Measurements from ENCODE around the gene MBNL2. TPM values are rescaled to one million over a fixed set of nuclear protein-coding genes. Genes with fewer than 3 reads are reported as not detected.
A peak's percentile ranks its signal among the peaks of the same experiment; 100 is the strongest.

Gene MBNL2
- total and polyA plus RNA-seq, 7 donors = 11.8 to 110 (median 84.7) TPM

DNA sequence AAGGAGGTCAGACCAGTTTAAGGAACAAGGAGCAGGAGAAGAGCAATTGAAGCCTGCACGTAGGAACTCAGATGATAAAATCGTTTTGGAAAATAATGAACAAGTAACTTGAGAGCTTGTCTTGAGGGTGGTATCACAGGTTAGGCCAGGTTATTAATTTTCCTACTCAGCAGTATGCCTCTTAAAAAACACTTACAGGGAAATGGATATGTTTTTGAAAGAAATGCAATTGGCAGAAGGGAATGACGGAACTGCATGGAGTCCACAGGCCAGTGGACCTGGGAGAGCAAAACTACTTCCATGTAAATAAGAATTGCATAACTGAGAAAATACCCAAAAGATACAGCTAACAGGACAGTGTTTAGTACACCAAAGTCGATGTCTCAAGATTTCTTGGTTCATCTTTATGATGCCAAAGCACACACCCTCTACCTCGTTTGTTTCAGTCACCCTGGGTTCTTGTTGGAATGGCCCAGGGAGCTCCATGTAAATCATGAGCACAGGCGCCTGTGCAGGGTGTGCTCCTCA, 35.2 kb downstream of the MBNL2 start:
- Histone ChIP-seq H3K27me3 (no peaks in the 10 kb centered on the region), H3K9me3 (no peaks in the 10 kb centered on the region), H3K4me1 (peaks cover 0 to 98% (median 96%) of the 10 kb centered on the region in 4 donors), H3K36me3 (no peaks in the 10 kb centered on the region), H3K27ac (peak overlapping the region; percentile 62 to 86 (median 80)), H3K4me3 (no peak overlapping the region)
- TF ChIP-seq EP300 (IDR thresholded peaks at IDR 0.05) = no peak
- TF ChIP-seq, protein P1, sequence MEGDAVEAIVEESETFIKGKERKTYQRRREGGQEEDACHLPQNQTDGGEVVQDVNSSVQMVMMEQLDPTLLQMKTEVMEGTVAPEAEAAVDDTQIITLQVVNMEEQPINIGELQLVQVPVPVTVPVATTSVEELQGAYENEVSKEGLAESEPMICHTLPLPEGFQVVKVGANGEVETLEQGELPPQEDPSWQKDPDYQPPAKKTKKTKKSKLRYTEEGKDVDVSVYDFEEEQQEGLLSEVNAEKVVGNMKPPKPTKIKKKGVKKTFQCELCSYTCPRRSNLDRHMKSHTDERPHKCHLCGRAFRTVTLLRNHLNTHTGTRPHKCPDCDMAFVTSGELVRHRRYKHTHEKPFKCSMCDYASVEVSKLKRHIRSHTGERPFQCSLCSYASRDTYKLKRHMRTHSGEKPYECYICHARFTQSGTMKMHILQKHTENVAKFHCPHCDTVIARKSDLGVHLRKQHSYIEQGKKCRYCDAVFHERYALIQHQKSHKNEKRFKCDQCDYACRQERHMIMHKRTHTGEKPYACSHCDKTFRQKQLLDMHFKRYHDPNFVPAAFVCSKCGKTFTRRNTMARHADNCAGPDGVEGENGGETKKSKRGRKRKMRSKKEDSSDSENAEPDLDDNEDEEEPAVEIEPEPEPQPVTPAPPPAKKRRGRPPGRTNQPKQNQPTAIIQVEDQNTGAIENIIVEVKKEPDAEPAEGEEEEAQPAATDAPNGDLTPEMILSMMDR (IDR thresholded peaks at IDR 0.05) = no peak
- no peak for TF ChIP-seq POLR2AphosphoS5 (IDR thresholded peaks at IDR 0.05)
- TF ChIP-seq POLR2A (IDR thresholded peaks at IDR 0.05) = no peak
- 85 to 89% methylated on average over 6 of the region's 6 CpGs for WGBS, 2 donors
- DNase-seq = no peak
- intact Hi-C loops (cut with DNase I) = no loop called here

DNA sequence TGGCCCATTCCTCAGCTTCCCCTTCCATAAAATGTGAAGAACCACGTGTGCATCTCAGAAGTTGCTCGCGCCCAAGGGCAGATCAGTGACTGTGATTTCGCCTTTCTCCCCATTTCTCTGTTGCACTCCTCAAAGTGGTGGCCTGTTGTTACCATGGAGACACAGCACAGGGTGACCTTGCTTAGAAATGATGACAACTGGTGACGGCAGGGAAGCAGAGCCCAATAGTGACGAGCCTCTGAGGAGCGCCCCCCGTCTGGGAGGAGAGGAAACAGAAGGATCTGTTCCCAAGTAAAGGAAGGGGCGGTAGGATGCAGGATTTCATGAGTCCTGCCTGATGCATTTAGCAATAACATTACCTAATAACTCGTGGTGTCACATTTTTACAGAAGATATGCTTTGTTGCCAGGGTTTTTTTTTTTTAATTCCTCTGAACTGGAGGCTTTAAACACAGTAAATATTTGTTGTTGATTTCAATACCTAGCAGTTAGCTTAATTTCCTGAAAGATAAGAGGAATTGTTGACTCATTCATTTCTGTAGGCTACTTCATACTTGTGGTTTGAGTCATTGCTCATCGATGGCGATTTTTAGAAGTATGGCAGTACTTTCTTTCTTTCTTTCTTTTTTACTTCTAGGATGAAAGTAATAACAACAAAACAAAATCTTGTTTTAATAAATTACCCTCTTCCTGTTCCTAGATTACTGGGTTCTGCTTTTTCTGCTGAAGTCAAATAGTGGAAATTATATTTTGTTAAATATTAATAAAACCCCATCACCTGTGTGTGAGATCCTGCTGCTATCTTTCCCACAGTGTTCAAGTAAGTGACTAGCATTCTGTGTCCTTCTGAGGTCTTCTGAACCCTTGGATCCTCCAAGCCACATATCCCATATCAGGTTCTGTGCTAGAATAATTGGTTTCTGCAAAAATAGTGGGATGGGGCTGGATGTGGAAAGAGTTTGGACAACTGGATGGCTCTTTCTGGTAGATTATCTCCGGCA, 36.0 kb downstream of the MBNL2 start:
- Histone ChIP-seq H3K9me3 (no peaks in the 10 kb centered on the region), H3K4me3 (no peak overlapping the region), H3K27ac (peak overlapping the region; percentile 62 to 86 (median 80)), H3K4me1 (peaks cover 0 to 99% (median 92%) of the 10 kb centered on the region in 4 donors), H3K36me3 (no peaks in the 10 kb centered on the region), H3K27me3 (no peaks in the 10 kb centered on the region)
- peak; percentile 83 for DNase-seq
- intact Hi-C loops (cut with DNase I) = no loop called here
- WGBS, 2 donors = 73 to 76% methylated on average over 13 of the region's 13 CpGs
- TF ChIP-seq EP300 (IDR thresholded peaks at IDR 0.05) (peak in 2 of 4 donors; percentile 26 to 38), POLR2AphosphoS5 (IDR thresholded peaks at IDR 0.05) (peak; percentile 14 to 69 (median 33))
- TF ChIP-seq, protein P1 (IDR thresholded peaks at IDR 0.05) = no peak

DNA sequence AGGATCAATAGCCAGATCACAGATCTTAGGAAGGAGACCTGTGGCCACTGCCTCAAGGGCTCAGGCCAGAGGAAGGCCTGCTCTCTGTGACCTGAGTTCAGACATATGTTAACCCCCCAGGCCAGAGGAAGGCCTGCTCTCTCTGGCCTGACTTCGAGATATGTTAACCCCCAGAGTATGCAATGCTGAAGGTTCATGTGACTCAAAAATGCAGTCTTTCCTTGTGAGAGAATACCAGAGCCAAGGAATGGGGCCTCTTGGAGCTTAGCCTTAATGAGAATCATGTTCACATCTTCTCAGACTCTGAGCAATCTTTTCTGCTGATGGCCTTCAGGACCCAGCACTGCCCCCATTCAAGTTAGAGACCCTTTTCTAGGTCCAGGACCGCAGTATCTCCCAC, 36.7 kb downstream of the MBNL2 start:
- no peaks in the 10 kb centered on the region for H3K27me3 ChIP-seq
- no peaks in the 10 kb centered on the region for H3K36me3 ChIP-seq
- TF ChIP-seq EP300 (IDR thresholded peaks at IDR 0.05) = no peak
- TF ChIP-seq, protein P1 (IDR thresholded peaks at IDR 0.05) = no peak
- TF ChIP-seq POLR2AphosphoS5 (IDR thresholded peaks at IDR 0.05) = no peak
- no peak for TF ChIP-seq POLR2A (IDR thresholded peaks at IDR 0.05)
- DNase-seq = no peak
- peaks cover 0 to 99% (median 86%) of the 10 kb centered on the region in 4 donors for H3K4me1 ChIP-seq
- no peaks in the 10 kb centered on the region for H3K9me3 ChIP-seq
- no peak overlapping the region for H3K4me3 ChIP-seq
- WGBS, 2 donors = 90 to 92% methylated on average over 2 of the region's 2 CpGs
- intact Hi-C loops (cut with DNase I) = no loop called here
- peak overlapping the region; percentile 62 to 86 (median 80) for H3K27ac ChIP-seq

DNA sequence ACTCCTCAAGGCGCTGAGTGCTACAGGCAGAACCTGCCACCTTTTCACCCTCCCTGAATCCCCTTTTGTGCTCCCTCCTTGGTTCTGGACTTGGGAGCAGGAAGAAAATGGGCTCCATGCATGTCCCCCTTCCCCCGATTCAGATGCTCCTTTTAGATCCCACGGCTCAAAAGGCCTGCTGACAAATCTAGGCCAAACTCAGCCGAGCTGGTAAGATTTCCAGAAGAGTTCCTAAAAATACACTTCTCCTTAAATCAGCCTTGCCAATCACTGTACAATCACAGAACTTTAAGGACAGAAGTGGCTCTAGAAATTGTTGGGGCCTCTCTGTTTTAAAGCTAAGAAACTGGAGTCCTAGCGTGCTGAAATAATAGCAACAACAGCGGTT, 37.3 kb downstream of the MBNL2 start:
- H3K27ac ChIP-seq = peak overlapping the region; percentile 62 to 86 (median 80)
- TF ChIP-seq EP300 (IDR thresholded peaks at IDR 0.05) (no peak), POLR2AphosphoS5 (IDR thresholded peaks at IDR 0.05) (no peak), POLR2A (IDR thresholded peaks at IDR 0.05) (no peak)
- TF ChIP-seq, protein P1 (IDR thresholded peaks at IDR 0.05) = no peak
- no peaks in the 10 kb centered on the region for H3K36me3 ChIP-seq
- WGBS, 2 donors = 93 to 96% methylated on average over 6 of the region's 6 CpGs
- no peaks in the 10 kb centered on the region for H3K9me3 ChIP-seq
- H3K4me1 ChIP-seq = peaks cover 0 to 99% (median 83%) of the 10 kb centered on the region in 4 donors
- H3K4me3 ChIP-seq = no peak overlapping the region
- no peak for DNase-seq
- intact Hi-C loops (cut with DNase I) = no loop called here
- H3K27me3 ChIP-seq = no peaks in the 10 kb centered on the region
